ENCODE data around the gene MMP17.

The MMP17 gene

DNA sequence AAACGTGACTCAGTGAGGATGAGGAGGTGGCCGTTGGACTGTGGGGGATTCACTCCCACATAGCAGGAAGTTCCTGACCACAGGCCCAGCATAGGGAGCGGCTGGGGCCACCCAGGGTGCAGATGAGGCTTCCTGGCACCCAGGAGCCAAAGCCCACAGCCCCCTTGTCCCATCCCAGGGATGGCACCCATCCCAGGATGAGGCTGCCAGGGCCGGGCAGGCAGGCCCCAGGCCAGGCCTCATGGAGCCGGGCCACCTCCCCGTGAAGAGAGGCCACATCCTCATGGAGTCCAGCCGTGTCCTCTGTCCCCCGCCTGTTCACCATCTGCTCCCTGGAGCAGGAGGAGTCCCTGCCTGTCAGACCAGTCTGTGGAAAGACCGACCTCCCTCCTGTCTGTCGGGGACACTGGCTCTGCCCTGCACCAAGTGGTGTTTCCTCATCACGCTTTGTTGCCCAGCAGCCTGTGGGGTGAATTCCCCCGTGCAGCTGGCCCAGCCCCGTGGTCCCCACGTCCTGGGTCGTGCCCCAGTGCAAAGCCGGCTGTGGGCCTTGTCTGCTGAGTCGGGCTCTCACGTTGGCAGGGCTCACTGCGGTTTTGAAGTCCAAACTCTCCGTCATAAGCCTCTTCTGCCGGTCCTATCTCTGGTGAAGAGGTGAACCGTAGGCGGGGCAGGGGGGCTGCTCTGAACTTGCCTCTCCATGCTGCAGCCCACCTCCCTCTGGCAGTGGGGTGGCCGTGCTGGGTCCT, 24.5 kb downstream of the MMP17 start:
- in situ Hi-C loops (cut with MboI; ENCODE audit: low pct_unique_long_range_greater_than_20kb, low sequenced_read_pairs, unreplicated experiment), result no loop called here
- TF ChIP-seq, protein P1, sequence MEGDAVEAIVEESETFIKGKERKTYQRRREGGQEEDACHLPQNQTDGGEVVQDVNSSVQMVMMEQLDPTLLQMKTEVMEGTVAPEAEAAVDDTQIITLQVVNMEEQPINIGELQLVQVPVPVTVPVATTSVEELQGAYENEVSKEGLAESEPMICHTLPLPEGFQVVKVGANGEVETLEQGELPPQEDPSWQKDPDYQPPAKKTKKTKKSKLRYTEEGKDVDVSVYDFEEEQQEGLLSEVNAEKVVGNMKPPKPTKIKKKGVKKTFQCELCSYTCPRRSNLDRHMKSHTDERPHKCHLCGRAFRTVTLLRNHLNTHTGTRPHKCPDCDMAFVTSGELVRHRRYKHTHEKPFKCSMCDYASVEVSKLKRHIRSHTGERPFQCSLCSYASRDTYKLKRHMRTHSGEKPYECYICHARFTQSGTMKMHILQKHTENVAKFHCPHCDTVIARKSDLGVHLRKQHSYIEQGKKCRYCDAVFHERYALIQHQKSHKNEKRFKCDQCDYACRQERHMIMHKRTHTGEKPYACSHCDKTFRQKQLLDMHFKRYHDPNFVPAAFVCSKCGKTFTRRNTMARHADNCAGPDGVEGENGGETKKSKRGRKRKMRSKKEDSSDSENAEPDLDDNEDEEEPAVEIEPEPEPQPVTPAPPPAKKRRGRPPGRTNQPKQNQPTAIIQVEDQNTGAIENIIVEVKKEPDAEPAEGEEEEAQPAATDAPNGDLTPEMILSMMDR (IDR thresholded peaks at IDR 0.05; ENCODE audit: extremely low read depth, insufficient read depth, missing control alignments), result no peak
- DNase-seq (ENCODE audit: low spot score), result no peak

DNA sequence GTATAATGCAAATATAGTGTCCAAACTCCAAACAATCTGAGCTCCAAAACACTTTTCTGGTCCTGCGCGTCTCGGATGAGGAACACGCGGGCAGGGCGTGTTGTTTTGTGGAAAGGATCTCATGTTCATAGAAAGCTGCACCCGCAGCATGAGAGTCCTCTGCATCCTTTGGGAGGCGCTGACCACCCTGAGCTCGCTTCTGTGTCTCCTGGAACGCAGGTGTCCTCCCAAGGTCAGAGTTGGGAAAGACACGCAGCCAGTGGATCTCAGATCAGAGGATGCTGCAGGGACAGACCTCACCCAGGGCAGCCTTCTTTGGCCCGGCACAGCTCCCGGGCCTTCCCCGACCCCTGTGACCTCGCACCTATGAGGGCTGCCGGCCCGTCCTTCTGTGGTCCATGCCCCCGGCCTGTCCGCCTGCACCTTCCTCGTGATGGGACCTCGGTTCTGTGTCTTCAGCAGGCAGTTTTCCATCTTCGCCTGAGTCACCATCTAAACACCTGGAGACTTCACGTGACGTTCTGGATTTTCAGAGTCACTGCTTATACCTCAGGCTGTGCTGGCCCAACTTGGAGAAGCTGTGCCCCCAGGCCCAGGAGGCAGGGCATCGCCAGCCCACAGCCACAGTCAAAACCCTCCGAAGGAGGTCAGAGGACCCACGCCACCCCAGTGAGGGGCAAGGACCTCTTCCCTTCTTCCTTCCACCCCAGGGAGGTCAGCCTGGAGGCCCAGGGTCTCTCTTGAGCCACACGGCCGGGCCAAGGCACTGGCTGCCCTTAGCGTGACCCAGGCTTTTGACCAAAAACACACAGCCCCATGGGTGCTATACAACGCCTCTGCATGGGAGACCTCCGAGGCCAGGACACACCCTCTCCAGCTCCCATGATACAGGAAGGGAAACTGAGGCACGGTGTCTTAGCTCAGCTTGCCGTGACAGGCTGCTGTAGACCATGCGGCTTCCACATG, 25.9 kb downstream of the MMP17 start:
- DNase-seq (ENCODE audit: low spot score), result no peak
- TF ChIP-seq, protein P1 (IDR thresholded peaks at IDR 0.05; ENCODE audit: extremely low read depth, insufficient read depth, missing control alignments), result no peak
- in situ Hi-C loops (cut with MboI; ENCODE audit: low pct_unique_long_range_greater_than_20kb, low sequenced_read_pairs, unreplicated experiment), result no loop called here

DNA sequence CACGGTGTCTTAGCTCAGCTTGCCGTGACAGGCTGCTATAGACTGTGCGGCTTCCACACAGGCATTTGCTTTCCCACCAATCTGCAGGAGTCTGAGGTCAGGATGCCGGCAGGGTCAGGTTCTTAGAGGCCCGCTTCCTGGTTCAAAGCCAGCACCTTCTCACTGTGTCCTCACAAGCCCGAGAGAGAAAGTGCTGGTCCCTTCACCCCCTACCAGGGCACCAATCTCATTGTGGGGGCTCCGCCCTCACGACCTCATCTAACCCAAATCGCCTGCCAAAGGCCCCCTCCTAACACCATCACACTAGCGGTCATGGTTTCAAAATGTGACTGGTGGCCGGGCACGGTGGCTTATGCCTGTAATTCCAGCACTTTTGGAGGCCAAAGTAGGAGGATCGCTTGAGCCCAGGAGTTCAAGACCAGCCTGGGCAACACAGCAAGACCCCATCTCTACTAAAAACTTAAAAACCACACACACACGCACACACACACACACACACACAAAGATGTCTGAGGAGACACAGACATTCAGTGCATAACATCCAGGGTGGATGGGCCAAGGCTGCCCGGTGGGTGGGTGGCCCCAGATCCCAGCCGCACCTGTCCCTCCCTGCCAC, 26.8 kb downstream of the MMP17 start:
- in situ Hi-C loops (cut with MboI; ENCODE audit: low pct_unique_long_range_greater_than_20kb, low sequenced_read_pairs, unreplicated experiment), result no loop called here
- TF ChIP-seq, protein P1 (IDR thresholded peaks at IDR 0.05; ENCODE audit: extremely low read depth, insufficient read depth, missing control alignments), result no peak
- DNase-seq (ENCODE audit: low spot score), result no peak

DNA sequence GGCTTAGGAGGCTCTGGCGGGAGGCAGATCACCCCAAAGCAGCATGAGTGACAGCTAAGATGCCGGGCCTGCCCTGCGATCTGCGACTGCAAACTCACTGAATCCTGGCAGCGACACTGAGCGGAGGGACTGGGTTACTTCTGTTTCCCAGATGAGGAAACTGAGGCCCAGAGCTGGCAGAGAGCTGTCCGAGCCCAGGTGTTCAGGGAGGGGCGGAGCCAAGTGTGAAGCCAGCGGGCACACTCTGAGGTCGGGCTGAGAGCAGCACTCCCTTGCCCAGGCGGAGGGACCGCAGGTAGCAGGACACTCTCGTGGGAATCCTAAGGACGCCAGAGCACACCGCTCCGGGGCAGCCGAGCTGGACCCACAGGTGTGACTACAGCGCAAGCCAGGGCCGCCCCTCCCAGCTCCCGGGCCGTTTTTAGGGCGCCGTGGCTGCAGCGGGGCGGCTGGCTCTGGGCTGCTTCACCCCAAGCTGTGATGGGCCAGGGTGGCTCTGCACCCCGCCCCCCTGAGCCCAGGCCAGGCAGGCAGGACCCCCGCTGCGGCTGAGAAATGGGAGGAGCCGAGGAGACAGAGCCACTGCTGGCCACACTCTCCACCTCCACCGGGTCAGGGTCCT, 27.4 kb downstream of the MMP17 start:
- DNase-seq (ENCODE audit: low spot score), result no peak
- TF ChIP-seq, protein P1 (IDR thresholded peaks at IDR 0.05; ENCODE audit: extremely low read depth, insufficient read depth, missing control alignments), result no peak
- in situ Hi-C loops (cut with MboI; ENCODE audit: low pct_unique_long_range_greater_than_20kb, low sequenced_read_pairs, unreplicated experiment), result no loop called here

DNA sequence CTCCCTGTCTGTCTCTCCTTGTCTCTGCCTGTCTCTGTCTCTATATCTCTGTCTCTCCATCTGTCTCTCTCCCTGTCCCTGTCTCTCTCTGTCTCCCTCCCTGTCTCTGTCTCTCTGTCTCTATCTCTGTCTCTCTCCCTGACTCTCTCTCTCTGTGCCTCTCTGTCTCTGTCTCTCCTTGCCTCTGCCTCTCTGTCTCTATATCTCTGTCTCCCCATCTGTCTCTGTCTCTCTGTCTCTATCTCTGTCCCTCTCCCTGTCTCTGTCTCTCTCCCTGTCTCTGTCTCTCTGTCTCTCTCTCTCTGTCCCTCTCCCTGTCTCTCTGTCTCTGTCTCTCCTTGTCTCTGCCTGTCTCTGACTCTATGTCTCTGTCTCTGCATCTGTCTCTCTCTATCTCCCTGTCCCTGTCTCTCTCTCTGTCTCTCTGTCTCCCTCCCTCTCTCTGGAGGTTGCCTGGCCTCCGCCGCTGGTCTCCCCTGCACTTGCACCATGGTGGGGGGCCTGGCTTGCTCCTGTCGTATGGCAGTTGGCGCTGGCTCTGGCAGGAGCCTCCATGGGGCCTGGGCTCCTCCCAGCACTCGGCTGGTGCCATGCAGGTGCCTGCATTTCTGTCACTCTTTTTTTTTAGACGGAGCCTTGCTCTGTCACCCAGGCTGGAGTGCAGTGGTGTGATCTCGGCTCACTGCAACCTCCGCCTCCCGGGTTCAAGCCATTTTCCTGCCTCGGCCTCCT, 28.3 kb downstream of the MMP17 start:
- in situ Hi-C loops (cut with MboI; ENCODE audit: low pct_unique_long_range_greater_than_20kb, low sequenced_read_pairs, unreplicated experiment), result no loop called here
- TF ChIP-seq, protein P1 (IDR thresholded peaks at IDR 0.05; ENCODE audit: extremely low read depth, insufficient read depth, missing control alignments), result no peak

More for the DNA sequence above, 28.3 kb downstream of the MMP17 start:
- no peak for DNase-seq (ENCODE audit: low spot score)
